ENCODE data around the gene RANBP1.

RANBP1 gene

DNA sequence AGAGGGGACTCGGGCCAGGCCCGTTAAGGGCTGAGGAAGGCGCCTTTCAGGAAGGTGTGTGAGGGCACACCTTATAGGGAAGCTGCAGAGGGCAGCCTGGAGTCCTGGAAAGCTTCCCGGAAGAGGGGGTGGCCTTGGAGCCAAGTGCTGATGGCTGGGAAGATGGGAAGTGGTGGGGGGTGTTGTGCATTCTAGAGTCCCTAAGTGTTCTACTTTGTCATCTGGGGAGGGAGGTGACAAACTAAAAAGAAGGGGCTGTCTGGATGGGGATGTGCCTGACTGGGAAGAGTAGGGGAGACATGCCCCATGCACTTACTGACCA lies 22.5 kb downstream of the RANBP1 start:
- DNase-seq, result no peak

- no peak for DNase-seq
Measured at GRCh38 chr22:20138868-20139267, 23.0 kb downstream of the RANBP1 start.

- DNase-seq, result no peak
Measured at GRCh38 chr22:20139391-20140106, 23.6 kb downstream of the RANBP1 start.

DNA sequence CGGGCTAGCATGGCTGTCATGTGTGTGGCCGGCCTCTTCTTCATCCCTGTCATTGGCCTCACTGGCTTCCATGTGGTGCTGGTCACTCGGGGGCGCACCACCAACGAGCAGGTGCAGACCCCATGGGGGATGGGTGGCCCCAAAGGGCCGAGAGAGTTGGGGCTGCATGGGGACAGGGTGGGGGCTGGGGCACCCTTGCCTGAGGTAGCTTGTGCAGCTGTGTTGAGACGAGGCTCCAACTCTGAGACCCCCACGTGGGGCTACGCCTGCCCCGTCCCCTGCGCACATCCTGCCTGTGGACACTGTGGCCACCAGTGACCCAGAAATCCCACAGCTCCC lies 24.2 kb downstream of the RANBP1 start:
- no peak for DNase-seq

- no peak for DNase-seq
Measured at GRCh38 chr22:20140521-20140964, 24.6 kb downstream of the RANBP1 start.

GRCh38 chr22:20141186-20142077 lies 25.5 kb downstream of the RANBP1 start:
- DNase-seq, result no peak

DNA sequence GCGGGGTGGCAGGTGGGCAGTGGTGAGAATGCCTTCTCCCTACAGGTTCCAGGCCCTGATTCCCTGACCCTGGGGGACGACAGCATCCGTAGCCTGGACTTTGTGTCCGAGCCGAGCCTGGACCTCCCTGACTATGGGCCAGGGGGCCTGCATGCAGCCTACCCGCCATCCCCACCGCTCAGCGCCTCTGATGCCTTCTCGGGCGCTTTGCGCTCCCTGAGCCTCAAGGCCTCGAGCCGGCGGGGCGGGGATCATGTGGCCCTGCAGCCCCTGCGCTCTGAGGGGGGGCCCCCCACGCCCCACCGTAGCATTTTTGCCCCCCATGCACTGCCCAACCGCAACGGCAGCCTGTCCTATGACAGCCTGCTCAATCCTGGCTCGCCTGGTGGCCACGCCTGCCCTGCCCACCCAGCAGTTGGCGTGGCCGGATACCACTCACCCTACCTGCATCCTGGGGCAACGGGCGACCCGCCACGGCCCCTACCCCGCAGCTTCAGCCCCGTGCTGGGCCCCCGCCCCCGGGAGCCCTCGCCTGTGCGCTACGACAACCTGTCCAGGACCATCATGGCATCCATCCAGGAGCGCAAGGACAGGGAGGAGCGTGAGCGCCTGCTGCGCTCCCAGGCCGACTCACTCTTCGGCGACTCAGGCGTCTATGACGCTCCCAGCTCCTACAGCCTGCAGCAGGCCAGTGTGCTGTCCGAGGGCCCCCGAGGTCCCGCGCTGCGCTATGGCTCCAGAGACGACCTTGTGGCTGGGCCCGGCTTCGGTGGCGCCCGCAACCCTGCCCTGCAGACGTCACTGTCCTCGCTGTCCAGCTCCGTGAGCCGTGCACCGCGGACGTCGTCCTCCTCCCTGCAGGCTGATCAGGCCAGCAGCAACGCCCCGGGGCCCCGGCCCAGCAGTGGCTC lies 27.1 kb downstream of the RANBP1 start:
- DNase-seq, result no peak

GRCh38 chr22:20143883-20144665 lies 28.2 kb downstream of the RANBP1 start:
- DNase-seq, result no peak

DNA sequence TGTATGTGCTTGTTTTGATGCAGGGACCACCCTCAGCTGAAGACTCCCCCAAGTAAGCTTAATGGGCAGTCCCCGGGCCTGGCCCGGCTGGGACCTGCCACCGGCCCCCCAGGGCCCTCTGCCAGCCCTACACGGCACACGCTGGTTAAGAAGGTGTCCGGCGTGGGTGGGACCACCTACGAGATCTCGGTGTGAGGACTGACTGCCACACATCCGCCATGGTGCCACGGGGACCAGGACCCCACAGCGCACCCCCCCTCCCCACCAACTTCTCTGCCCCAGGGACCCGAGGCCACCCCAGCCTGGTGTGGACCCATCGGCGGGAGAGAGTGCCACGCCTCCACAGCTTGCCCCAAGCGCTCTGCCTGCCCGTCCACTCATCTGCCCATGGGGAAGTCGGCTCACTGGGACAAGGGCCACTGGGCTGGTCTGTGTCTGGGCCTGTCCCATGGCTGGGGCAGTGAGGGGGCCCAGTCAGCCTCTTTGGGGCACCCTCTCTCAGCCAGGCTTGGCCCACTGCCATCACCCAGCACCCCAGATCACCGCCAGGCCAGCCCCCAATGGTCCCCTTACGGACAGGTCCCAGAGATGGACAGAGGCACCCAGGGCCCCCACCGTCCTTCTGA lies 29.4 kb downstream of the RANBP1 start:
- no peak for DNase-seq

- no peak for DNase-seq
Measured at GRCh38 chr22:20145832-20146223, 29.9 kb downstream of the RANBP1 start.

DNA sequence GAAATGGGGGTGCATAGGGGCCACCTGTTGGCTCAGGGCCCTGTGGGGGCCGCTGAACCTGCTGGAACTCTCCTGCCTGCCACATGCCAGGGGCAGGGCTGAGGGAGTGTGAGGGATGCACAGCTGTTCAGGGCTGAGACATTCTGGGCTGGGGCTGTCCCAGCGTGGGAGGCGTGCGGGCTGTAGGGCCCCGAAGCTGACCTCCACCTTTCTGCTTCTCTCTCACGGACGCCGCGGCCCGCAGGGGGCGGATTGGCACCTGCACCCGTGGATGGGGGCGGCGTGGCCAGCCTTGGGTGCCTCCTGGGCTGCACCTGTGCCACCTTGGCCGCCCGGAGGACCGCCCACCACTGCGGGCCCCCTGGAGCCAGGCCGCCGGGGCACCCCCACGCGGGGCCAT lies 30.9 kb downstream of the RANBP1 start:
- no peak for DNase-seq

DNA sequence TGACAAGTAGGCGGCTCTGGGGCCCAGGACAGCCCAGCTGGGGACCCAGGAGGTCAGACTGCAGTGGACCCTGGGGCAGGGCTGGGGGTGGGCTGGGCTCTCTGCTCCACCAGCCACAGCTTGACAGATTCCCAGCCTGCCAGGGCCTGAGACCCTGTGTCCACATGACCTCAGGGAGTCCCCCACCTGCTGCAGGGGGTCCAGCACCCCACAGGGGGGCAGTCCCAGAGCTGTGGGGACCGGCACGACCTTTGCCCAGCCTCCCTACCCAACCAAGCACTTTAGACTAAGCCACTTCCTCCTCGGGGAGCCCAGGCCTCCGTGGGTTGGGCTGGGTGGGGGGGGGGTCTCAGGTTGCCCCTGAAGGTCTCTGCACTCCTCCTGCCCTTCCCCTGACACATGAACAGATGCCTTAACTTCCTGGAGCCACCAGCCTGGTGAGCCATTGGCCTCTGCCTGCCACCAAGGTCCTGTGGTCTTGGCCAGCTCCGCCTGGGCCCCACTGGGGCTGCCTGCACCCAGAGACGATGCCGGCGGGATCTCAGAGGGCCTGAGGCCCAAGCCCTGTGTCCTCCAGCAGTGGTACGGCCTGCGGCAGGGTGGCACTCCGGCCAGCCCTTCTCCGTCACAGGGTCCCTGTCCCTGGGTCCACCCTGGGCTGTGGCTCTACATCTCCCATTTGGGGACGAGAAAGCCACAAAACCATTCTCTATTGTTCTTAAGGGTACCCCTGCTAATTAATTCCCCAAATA lies 31.5 kb downstream of the RANBP1 start:
- no peak for DNase-seq

GRCh38 chr22:20148414-20148813 lies 32.5 kb downstream of the RANBP1 start:
- DNase-seq, result no peak

GRCh38 chr22:20149257-20150250 lies 33.6 kb downstream of the RANBP1 start:
- DNase-seq, result no peak

DNA sequence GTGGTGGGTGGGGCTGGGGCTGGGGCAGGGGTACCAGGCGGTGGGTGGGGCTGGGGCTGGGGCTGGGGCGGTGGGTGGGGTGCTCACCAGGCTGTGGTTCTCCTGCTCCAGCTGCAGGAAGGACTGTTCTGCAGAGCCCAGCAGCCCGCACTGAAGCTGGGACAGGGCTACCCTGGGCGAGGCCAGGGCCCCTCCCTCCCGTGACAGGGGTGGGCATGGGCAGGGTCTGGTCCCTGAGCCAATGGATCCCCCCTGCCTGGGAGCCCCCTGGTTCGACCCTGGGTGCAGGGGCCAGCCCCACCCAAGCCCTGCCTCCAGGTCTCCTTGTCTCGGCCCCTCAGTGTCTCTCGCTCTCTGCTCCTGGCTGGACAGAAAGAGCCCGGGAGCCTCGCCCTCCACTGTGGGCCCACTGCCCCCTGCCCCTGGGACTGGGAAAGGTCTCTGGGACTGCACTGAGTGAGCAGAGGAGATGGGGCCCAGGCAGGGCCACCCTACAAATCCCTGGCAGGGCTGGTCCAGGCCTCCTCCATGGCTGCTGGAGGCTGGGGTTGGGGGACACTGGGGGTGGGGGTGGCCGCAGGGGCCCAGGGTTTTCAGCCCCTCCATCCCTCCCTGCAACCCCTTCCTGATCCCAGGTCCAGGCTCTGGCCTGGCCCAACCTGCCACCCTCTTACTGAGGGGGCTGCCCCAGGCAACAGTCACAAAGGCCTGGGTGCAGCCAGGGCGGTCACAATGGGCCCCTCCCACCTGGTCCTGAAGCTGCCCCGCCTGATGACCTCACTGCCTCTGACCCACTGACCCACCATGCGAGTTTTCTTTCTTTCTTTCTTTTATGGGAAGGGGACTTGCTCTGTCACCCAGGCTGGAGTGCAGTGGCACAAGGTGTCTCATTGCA lies 34.7 kb downstream of the RANBP1 start, which contains the start of gene CCDC188:
Gene CCDC188 (minus strand): TSS at position 675 of the 895 bp plus-strand sequence. CDS start 69 bp downstream, at position 606.
- no peak for DNase-seq

DNA sequence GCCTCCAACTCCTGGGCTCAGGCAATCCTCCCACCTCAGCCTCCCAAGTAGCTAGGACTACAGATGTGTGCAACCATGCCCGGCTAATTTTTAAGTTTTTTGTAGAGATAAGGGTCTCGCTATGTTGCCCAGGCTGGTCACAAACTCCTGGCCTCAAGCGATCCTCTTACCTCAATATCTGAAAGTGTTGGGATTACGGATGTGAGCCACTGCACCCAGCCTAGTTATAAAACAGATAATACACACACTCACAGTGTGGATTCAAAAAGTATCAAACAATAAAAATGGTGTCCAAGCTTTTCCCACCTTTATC lies 35.3 kb downstream of the RANBP1 start:
- DNase-seq, result no peak

GRCh38 chr22:20152464-20152890 lies 36.6 kb downstream of the RANBP1 start:
- DNase-seq, result no peak

DNA sequence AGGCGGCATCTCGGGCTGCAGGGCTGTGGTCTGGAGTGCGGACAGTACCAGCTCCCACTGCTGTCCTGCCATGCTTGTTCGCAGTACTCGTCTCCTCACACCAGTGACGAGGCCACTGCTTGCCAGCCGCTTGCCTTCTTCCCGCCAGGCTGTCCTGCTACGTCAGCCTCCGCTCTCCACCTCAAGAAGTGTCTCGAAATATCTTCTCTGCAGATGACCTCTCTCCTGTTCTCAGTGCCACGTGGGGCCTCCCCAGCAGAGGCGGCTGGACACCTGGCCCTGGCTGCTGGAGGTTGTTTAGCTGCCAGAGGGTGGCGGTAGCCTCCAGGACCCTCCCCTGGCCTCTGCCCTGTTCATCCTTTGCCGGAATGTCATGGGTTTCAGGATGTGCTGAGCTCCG lies 38.0 kb downstream of the RANBP1 start:
- no peak for DNase-seq

All from T-helper 2 cell (primary cell).